OCI-M1 (cell line): ENCODE data around the gene NAV2.
A peak's percentile ranks its signal among the peaks of the same experiment; 100 is the strongest.

Source experiments
- DNase-seq: peaks from one replicate; lab custom pipeline; 2025; lab: John Stamatoyannopoulos, UW

The NAV2 gene

GRCh38 chr11:19808076-19808911, 95.7 kb downstream of the NAV2 start:
- no peak for DNase-seq

- DNase-seq = no peak
Measured at GRCh38 chr11:19810852-19811251, 98.2 kb downstream of the NAV2 start.

- DNase-seq = no peak
Measured at GRCh38 chr11:19811380-19811779, 98.7 kb downstream of the NAV2 start.

- DNase-seq = no peak
Measured at GRCh38 chr11:19812096-19812495, 99.5 kb downstream of the NAV2 start.

GRCh38 chr11:19812710-19813109, 100.1 kb downstream of the NAV2 start:
- peak; percentile 12 for DNase-seq

- DNase-seq = no peak
Measured at GRCh38 chr11:19813158-19813879, 100.7 kb downstream of the NAV2 start.

- no peak for DNase-seq
Measured at GRCh38 chr11:19814421-19814820, 101.8 kb downstream of the NAV2 start.

- DNase-seq = no peak
Measured at GRCh38 chr11:19816040-19816439, 103.4 kb downstream of the NAV2 start.

- DNase-seq = no peak
Measured at GRCh38 chr11:19816817-19817216, 104.2 kb downstream of the NAV2 start.

- DNase-seq = no peak
Measured at GRCh38 chr11:19817265-19817851, 104.7 kb downstream of the NAV2 start.

GRCh38 chr11:19817870-19818269, 105.2 kb downstream of the NAV2 start:
- no peak for DNase-seq

GRCh38 chr11:19818619-19819018, 106.0 kb downstream of the NAV2 start:
- no peak for DNase-seq

- DNase-seq = no peak
Measured at GRCh38 chr11:19819148-19819547, 106.5 kb downstream of the NAV2 start.

GRCh38 chr11:19820100-19820499, 107.5 kb downstream of the NAV2 start:
- no peak for DNase-seq

GRCh38 chr11:19821412-19821875, 108.8 kb downstream of the NAV2 start:
- DNase-seq = no peak

- DNase-seq = no peak
Measured at GRCh38 chr11:19821993-19822392, 109.4 kb downstream of the NAV2 start.

- no peak for DNase-seq
Measured at GRCh38 chr11:19822531-19822930, 109.9 kb downstream of the NAV2 start.

- DNase-seq = no peak
Measured at GRCh38 chr11:19826606-19827005, 114.0 kb downstream of the NAV2 start.

- DNase-seq = no peak
Measured at GRCh38 chr11:19827399-19828135, 114.9 kb downstream of the NAV2 start.

- DNase-seq = no peak
Measured at GRCh38 chr11:19828382-19829108, 115.9 kb downstream of the NAV2 start.

GRCh38 chr11:19829109-19829837, 116.6 kb downstream of the NAV2 start:
- no peak for DNase-seq
